K562 (cell line): ENCODE measurements around the gene CXCL1. TPM values are rescaled to one million over a fixed set of nuclear protein-coding genes. Genes with fewer than 3 reads are reported as not detected.

Experiments used
- ATAC-seq: fragments of 200-7000 bp; cut with Tn5 transposase; 3 replicates; pipeline ENCODE4 v1.9.1; 2020; ENCODE audit warnings: moderate library complexity
- BruUV-seq: library from RNA; stranded (reverse); fragments of 400-500 nt; replicated peaks from 2 replicates; lab custom pipeline; 2021; lab: Mats Ljungman, UMichigan
- CTCF ChIA-PET: fragments of 300-600 bp; formaldehyde crosslinking; extraction: SDS; loops from one replicate; lab custom pipeline; 2021; ENCODE audit warnings: low intra/inter-chr PET ratio; lab: Yijun Ruan, JAX
- POLR2A ChIA-PET: fragments of 300-600, 350-650 bp; sonication (Branson Sonifier 250); formaldehyde crosslinking; extraction: SDS; loops from one replicate; lab custom pipeline; 2021; ENCODE audit warnings: antibody characterized with exemption, inconsistent platforms; lab: Yijun Ruan, JAX
- DNase-seq, 4 experiments: peaks; one replicate each; pipeline versions ENCODE4 v3.0.0 to v3.0.0-alpha.2; 2011 to 2018; ENCODE audit warnings: low spot score in 3 of 4, mixed read lengths in 3 of 4; ENCODE audit errors: extremely low read depth in 1 of 4
- FAIRE-seq: peaks from 2 replicates; lab custom pipeline; 2011; peaks lifted over from hg19 to GRCh38; lab: Jason Lieb, UNC
- H2AFZ ChIP-seq: 2 replicates; pipeline ENCODE4 v1.6.0; 2011; ENCODE audit warnings: low read depth, low read length, control low read depth, inconsistent platforms
- H3K27ac ChIP-seq: fragments of 200-600 bp; 3 replicates; pipeline ENCODE4 v1.8.0; 2011; ENCODE audit warnings: low read depth, mild to moderate bottlenecking, control low read depth, inconsistent platforms, low read length, moderate library complexity, mixed read lengths; ENCODE audit errors: extremely low read depth
- H3K27me3 ChIP-seq, 2 experiments: fragments of 300-600 bp in 1 of 2; 2 replicates in 1 of 2; 3 replicates in 1 of 2; pipeline versions ENCODE4 v1.6.0 to v1.8.0; 2011; ENCODE audit warnings: inconsistent platforms in 2 of 2, low read length in 2 of 2, mild to moderate bottlenecking in 1 of 2, mixed read lengths in 1 of 2, moderate library complexity in 1 of 2; ENCODE audit not compliant: control insufficient read depth in 2 of 2, insufficient read depth in 2 of 2
- H3K36me3 ChIP-seq: fragments of 300-600 bp; 3 replicates; pipeline ENCODE4 v1.8.0; 2011; ENCODE audit warnings: mild to moderate bottlenecking, low read length, inconsistent platforms; ENCODE audit not compliant: control insufficient read depth, insufficient read depth
- H3K4me1 ChIP-seq, 2 experiments: fragments of 200-600 bp in 1 of 2; replicated peaks in 1 of 2; 2 replicates in 1 of 2; 3 replicates in 1 of 2; pipeline versions ENCODE4 v1.5.1 to v1.8.0; 2011; ENCODE audit warnings: inconsistent platforms in 2 of 2, low read length in 2 of 2, mild to moderate bottlenecking in 1 of 2, mixed read lengths in 1 of 2, moderate library complexity in 1 of 2; ENCODE audit not compliant: control insufficient read depth in 2 of 2, insufficient read depth in 2 of 2
- H3K4me2 ChIP-seq: 2 replicates; pipeline ENCODE4 v1.6.1; 2011; ENCODE audit warnings: low read length, control low read depth, inconsistent platforms, mixed read lengths; ENCODE audit not compliant: insufficient read depth
- H3K4me3 ChIP-seq: fragments of 200-600 bp; sonication (generic), shearing (Covaris generic); 2 replicates; pipeline ENCODE4 v1.5.1; 2016; ENCODE audit warnings: control low read depth, inconsistent platforms
- H3K79me2 ChIP-seq: fragments of 200-600 bp; 3 replicates; pipeline ENCODE4 v1.8.0; 2011; ENCODE audit warnings: low read length, inconsistent platforms; ENCODE audit not compliant: control insufficient read depth, insufficient read depth
- H3K9ac ChIP-seq, 2 experiments: 2 replicates each; pipeline versions ENCODE4 v1.6.0 to v1.6.1; 2011; ENCODE audit warnings: low read depth in 2 of 2, low read length in 2 of 2, control low read depth in 1 of 2, inconsistent platforms in 1 of 2, mild to moderate bottlenecking in 1 of 2, mixed read lengths in 1 of 2; ENCODE audit not compliant: insufficient read depth in 1 of 2
- H3K9me1 ChIP-seq: one replicate; pipeline ENCODE4 v1.6.0; 2011; ENCODE audit warnings: inconsistent platforms, mild to moderate bottlenecking, low read length, moderate library complexity; ENCODE audit not compliant: control insufficient read depth, insufficient read depth
- H3K9me3 ChIP-seq: replicated peaks from 2 replicates; pipeline ENCODE4 v1.5.1; 2011; ENCODE audit warnings: low read depth, low read length, inconsistent platforms; ENCODE audit not compliant: control insufficient read depth, insufficient read depth
- H4K20me1 ChIP-seq: replicated peaks from 2 replicates; pipeline ENCODE4 v1.6.1; 2011; ENCODE audit warnings: low read length, inconsistent platforms, mixed read lengths; ENCODE audit not compliant: control insufficient read depth, insufficient read depth
- BCLAF1 ChIP-seq, 2 experiments: fragments of 450-650 bp in 1 of 2; IDR thresholded peaks; 2 replicates each; pipeline ENCODE4 v1.6.1; 2011 to 2017; ENCODE audit warnings: low read depth in 2 of 2, antibody characterized with exemption in 1 of 2, borderline replicate concordance in 1 of 2, low read length in 1 of 2, mild to moderate bottlenecking in 1 of 2, mixed read lengths in 1 of 2; ENCODE audit not compliant: control insufficient read depth in 1 of 2
- BHLHE40 ChIP-seq: IDR thresholded peaks from 2 replicates; pipeline ENCODE4 v1.6.1; 2011; ENCODE audit warnings: low read length, improper control_type of control experiment
- CBFA2T2 ChIP-seq: fragments of 450-650 bp; conservative IDR thresholded peaks from 2 replicates; pipeline ENCODE4 v1.6.1; 2017; ENCODE audit warnings: mild to moderate bottlenecking
- CBFB ChIP-seq: sonication (generic); formaldehyde crosslinking; IDR thresholded peaks from 2 replicates; pipeline ENCODE4 v1.4.0; 2020; ENCODE audit warnings: mild to moderate bottlenecking, missing genetic modification reagents
- CREB5 ChIP-seq: fragments of 250-450 bp; sonication (Bioruptor Pico); IDR thresholded peaks from 2 replicates; pipeline ENCODE4 v1.5.0; 2020; ENCODE audit warnings: mild to moderate bottlenecking
- GABPA ChIP-seq: fragments of 200-800 bp; sonication (Bioruptor generic); conservative IDR thresholded peaks from 2 replicates; pipeline ENCODE4 v1.6.1; 2016; ENCODE audit warnings: low read depth, missing genetic modification characterization, missing compliant biosample characterization
- HDAC3 ChIP-seq: fragments of 450-650 bp; IDR thresholded peaks from 2 replicates; pipeline ENCODE4 v1.6.1; 2018; ENCODE audit warnings: borderline replicate concordance, mild to moderate bottlenecking, moderate library complexity; ENCODE audit not compliant: partially characterized antibody
- PRPF4 ChIP-seq: fragments of 200-400 bp; formaldehyde crosslinking; IDR thresholded peaks from one replicate; pipeline ENCODE4 v1.6.1; 2017; ENCODE audit warnings: low read length, low read depth, mild to moderate bottlenecking; ENCODE audit not compliant: insufficient read depth, poor library complexity, severe bottlenecking
- PTBP1 ChIP-seq: fragments of 200-400 bp; formaldehyde crosslinking; IDR thresholded peaks from 2 replicates; pipeline ENCODE4 v1.6.1; 2017; ENCODE audit warnings: low read depth, low read length
- ZNF224 ChIP-seq: sonication (generic); formaldehyde crosslinking; IDR thresholded peaks from 2 replicates; pipeline ENCODE4 v1.8.0; 2022; ENCODE audit warnings: mild to moderate bottlenecking, missing genetic modification reagents
- WGBS: fragments of 100-300 bp; shearing (Covaris generic); methylation state at CpG from one replicate; pipeline ENCODE4 v1.1.6; 2016; ENCODE audit warnings: low coverage, mixed read lengths; ENCODE audit not compliant: insufficient coverage; ENCODE audit errors: missing lambda C conversion rate; 5-methylcytosine and 5-hydroxymethylcytosine counted together
- in situ Hi-C: fragments of 300-500 bp; cut with MboI; formaldehyde crosslinking; loops from 4 replicates; pipeline ENCODE4 v1.15.0; 2018; ENCODE audit warnings: inconsistent platforms, mixed read lengths
- intact Hi-C: fragments of 100-400 bp; cut with micrococcal nuclease; formaldehyde crosslinking; loops from 2 replicates; pipeline ENCODE4 v1.14.2; 2022
- polyA plus RNA-seq, 8 experiments: library from polyadenylated mRNA; depleted of rRNA in 4 of 8; stranded (reverse) in 5 of 8; unstranded in 3 of 8; fragments of >200 nt; fragmentation: Nextera tagmentation in 2 of 8; fragmentation: Illumina TruSeq in 1 of 8; extraction: Ambion mirVana in 2 of 8; extraction: Trizol in 1 of 8; gene quantifications; 2 replicates each; pipeline versions ENCODE4 v1.2.1 to v1.2.3, GENCODE V29; 2011 to 2014; ENCODE audit warnings: inconsistent platforms in 1 of 8, missing spikeins in 1 of 8
- total RNA-seq, 7 experiments: library from RNA; depleted of rRNA in 6 of 7; stranded (reverse); fragments of >200 nt in 6 of 7; fragmentation: Illumina TruSeq in 2 of 7; extraction: Trizol in 2 of 7; gene quantifications; 2 replicates each; pipeline versions ENCODE4 v1.2.1 to v1.2.3, GENCODE V29; 2011 to 2021; ENCODE audit warnings: low replicate concordance in 1 of 7

Gene CXCL1
- total and polyA plus RNA-seq, 9 of the 15 experiments (the other 6 are each of a cell fraction or from before 2014, with no cell fraction given), result 0.07 to 2.2 (median 0.32) TPM; not detected in 3

GRCh38 chr4:73831569-73831968 lies 37.6 kb upstream of the CXCL1 start:
- CTCF ChIA-PET, result no interaction called here
- H3K4me3 ChIP-seq, result no peak overlapping the region
- in situ Hi-C loops, result no loop called here
- intact Hi-C loops, result loop anchor here (2.0 kb wide), 1 partner anchor 69 kb away; no protein-coding TSS in a partner anchor
- no peaks in the 10 kb centered on the region for H4K20me1 ChIP-seq
- ATAC-seq, result no peak
- H3K9me1 ChIP-seq, result no peaks in the 10 kb centered on the region
- no peak for DNase-seq
- TF ChIP-seq CBFA2T2, result no peak
- TF ChIP-seq GABPA (tag), result no peak
- TF ChIP-seq ZNF224, result no peak
- no peak for TF ChIP-seq PTBP1
- POLR2A ChIA-PET, result interaction anchor here (1.3 kb wide), 1 partner anchor 11 kb away, joined by 3 read pairs; no protein-coding TSS in a partner anchor
- no TSS peak for BruUV-seq
- H3K4me2 ChIP-seq, result no peak overlapping the region
- no peak overlapping the region for H3K9ac ChIP-seq
- H3K79me2 ChIP-seq, result no peaks in the 10 kb centered on the region
- no peaks in the 10 kb centered on the region for H3K27me3 ChIP-seq
- no peaks in the 10 kb centered on the region for H3K9me3 ChIP-seq
- H3K36me3 ChIP-seq, result no peaks in the 10 kb centered on the region
- WGBS, result 89% methylated on average over 2 of the region's 2 CpGs
- no peak overlapping the region for H2AFZ ChIP-seq
- peaks cover 0 to 18% of the 10 kb centered on the region in 2 experiments; a peak in 2 of 5 replicates for H3K4me1 ChIP-seq
- no peak overlapping the region for H3K27ac ChIP-seq
- FAIRE-seq, result no peak

- Histone ChIP-seq H3K27me3 (no peaks in the 10 kb centered on the region), H3K9ac (peak overlapping the region in 1 of 2 experiments; percentile 48; a peak in 2 of 4 replicates), H4K20me1 (no peaks in the 10 kb centered on the region), H3K9me1 (no peaks in the 10 kb centered on the region), H3K4me2 (peak overlapping the region; percentile 67), H3K27ac (peak overlapping the region; percentile 90), H3K4me3 (no peak overlapping the region), H3K9me3 (no peaks in the 10 kb centered on the region), H3K79me2 (no peaks in the 10 kb centered on the region), H3K4me1 (peaks cover 0 to 18% of the 10 kb centered on the region in 2 experiments; a peak in 2 of 5 replicates), H3K36me3 (no peaks in the 10 kb centered on the region), H2AFZ (peak overlapping the region; percentile 91)
- CTCF ChIA-PET, result interaction anchor here (0.6 kb wide), 1 partner anchor 431 kb away, joined by 3 read pairs; no protein-coding TSS in a partner anchor
- in situ Hi-C loops (no loop called here), intact Hi-C loops (no loop called here)
- POLR2A ChIA-PET, result interaction anchor here (0.6 to 1.4 kb wide), 6 partner anchors 12 to 207 kb away, joined by 3 read pairs; no protein-coding TSS in a partner anchor
- DNase-seq (peak; percentile 55 to 83 (median 68)), ATAC-seq (peak; percentile 93), FAIRE-seq (peak; percentile 95)
- 0% methylated on average over 1 of the region's 1 CpG for WGBS
- no TSS peak for BruUV-seq
- TF ChIP-seq HDAC3, result peak; percentile 84
- TF ChIP-seq BHLHE40, result peak; percentile 19; the same call in 1 of the 2 replicates
- no peak for TF ChIP-seq CBFB (CRISPR knock-in tag)
- TF ChIP-seq BCLAF1 (IDR thresholded peaks at IDR 0.05; ENCODE audit: borderline replicate concordance in 1 of 2, control insufficient read depth in 1 of 2, low read depth in 2 of 2, low read length in 1 of 2), result no peak
- no peak for TF ChIP-seq PRPF4
- no peak for TF ChIP-seq CREB5 (CRISPR knock-in tag)
Observed at GRCh38 chr4:73832651-73833237, 36.4 kb upstream of the CXCL1 start.
